Peyer's patch (tissue), 4 donors: Measurements from ENCODE around the gene DIS3L. TPM values are rescaled to one million over a fixed set of nuclear protein-coding genes. Genes with fewer than 3 reads are reported as not detected.
"Not testable (repeated sequence)": the region's sequence is repeated elsewhere in the genome, so short reads cannot be mapped to it uniquely, and the experiment has no call there.

ENCODE experiments used
- DNase-seq, 3 donors: peaks; one replicate each; pipeline ENCODE4 v3.0.0-alpha.2; 2017 to 2019
- H3K27ac ChIP-seq, 4 donors: fragments of 200-600 bp; sonication (generic); one replicate each; pipeline ENCODE4 v1.5.1; 2016 to 2019
- H3K27me3 ChIP-seq, 2 donors: fragments of 200-600 bp; sonication (generic); one replicate each; pipeline ENCODE4 v1.5.1; 2019
- H3K36me3 ChIP-seq, 3 donors: fragments of 200-600 bp; sonication (generic); one replicate each; pipeline ENCODE4 v1.5.1; 2016 to 2019
- H3K4me1 ChIP-seq, 4 donors: fragments of 200-600 bp; sonication (generic); one replicate each; pipeline ENCODE4 v1.5.1; 2016 to 2019
- H3K4me3 ChIP-seq, 4 donors: fragments of 200-600 bp; sonication (generic); 1 replicate in 3 of 4; 2 replicates in 1 of 4; pipeline ENCODE4 v1.5.1; 2016 to 2019; ENCODE audit warnings: mild to moderate bottlenecking in 1 of 4
- H3K9me3 ChIP-seq, 4 donors: fragments of 200-600 bp; sonication (generic); one replicate each; pipeline ENCODE4 v1.5.1; 2016 to 2019; ENCODE audit warnings: mild to moderate bottlenecking in 1 of 4
- POLR2A ChIP-seq, 2 donors: fragments of 450-650 bp; IDR thresholded peaks; one replicate each; pipeline ENCODE4 v1.5.1; 2017; ENCODE audit warnings: antibody characterized with exemption in 2 of 2, mild to moderate bottlenecking in 2 of 2, moderate library complexity in 2 of 2
- total RNA-seq, 4 donors: library from RNA; depleted of rRNA; stranded (reverse); fragments of >200 nt; gene quantifications; one replicate each; pipeline ENCODE4 v1.1.0, GENCODE V29; 2016
- TF ChIP-seq, protein P1 (sequence below), 6 experiments: fragments of 450-650 bp in 4 of 6; fragments of 200-600 bp in 2 of 6; sonication (generic) in 1 of 6; IDR thresholded peaks; one replicate each; pipeline ENCODE4 v1.5.1; 2017 to 2019; ENCODE audit warnings: antibody characterized with exemption in 6 of 6, mild to moderate bottlenecking in 3 of 6, moderate library complexity in 1 of 6

DIS3L gene
- total RNA-seq, 4 donors from 2014 or later, result 10.9 to 44.6 (median 30.0) TPM

DNA sequence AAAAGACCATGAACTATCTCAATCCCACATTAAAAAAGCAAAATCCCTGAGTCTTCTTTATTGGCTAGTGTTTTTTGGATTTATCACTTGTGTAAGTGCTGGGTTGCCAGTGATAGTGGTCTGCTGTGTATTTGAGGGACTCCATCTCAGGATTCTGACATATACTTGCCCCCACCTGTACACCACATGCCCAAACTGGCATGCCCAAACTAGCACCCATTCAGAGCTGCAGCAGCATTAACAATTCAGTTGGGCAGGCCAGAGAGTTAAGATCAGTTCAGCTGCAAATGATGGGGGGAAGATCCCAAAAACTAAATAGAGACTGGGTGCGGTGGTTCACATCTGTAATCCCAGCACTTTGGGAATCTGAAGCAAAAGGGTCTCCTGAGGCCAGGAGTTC is 69.4 kb downstream of the DIS3L start:
- H3K36me3 ChIP-seq, result no peaks in the 10 kb centered on the region
- H3K4me1 ChIP-seq, result no peaks in the 10 kb centered on the region
- H3K27me3 ChIP-seq, result no peaks in the 10 kb centered on the region
- no peak for DNase-seq
- H3K27ac ChIP-seq, result no peak overlapping the region
- no peak overlapping the region for H3K4me3 ChIP-seq
- no peak for TF ChIP-seq POLR2A (IDR thresholded peaks at IDR 0.05)
- TF ChIP-seq, protein P1, sequence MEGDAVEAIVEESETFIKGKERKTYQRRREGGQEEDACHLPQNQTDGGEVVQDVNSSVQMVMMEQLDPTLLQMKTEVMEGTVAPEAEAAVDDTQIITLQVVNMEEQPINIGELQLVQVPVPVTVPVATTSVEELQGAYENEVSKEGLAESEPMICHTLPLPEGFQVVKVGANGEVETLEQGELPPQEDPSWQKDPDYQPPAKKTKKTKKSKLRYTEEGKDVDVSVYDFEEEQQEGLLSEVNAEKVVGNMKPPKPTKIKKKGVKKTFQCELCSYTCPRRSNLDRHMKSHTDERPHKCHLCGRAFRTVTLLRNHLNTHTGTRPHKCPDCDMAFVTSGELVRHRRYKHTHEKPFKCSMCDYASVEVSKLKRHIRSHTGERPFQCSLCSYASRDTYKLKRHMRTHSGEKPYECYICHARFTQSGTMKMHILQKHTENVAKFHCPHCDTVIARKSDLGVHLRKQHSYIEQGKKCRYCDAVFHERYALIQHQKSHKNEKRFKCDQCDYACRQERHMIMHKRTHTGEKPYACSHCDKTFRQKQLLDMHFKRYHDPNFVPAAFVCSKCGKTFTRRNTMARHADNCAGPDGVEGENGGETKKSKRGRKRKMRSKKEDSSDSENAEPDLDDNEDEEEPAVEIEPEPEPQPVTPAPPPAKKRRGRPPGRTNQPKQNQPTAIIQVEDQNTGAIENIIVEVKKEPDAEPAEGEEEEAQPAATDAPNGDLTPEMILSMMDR (IDR thresholded peaks at IDR 0.05), result no peak
- H3K9me3 ChIP-seq, result no peaks in the 10 kb centered on the region

DNA sequence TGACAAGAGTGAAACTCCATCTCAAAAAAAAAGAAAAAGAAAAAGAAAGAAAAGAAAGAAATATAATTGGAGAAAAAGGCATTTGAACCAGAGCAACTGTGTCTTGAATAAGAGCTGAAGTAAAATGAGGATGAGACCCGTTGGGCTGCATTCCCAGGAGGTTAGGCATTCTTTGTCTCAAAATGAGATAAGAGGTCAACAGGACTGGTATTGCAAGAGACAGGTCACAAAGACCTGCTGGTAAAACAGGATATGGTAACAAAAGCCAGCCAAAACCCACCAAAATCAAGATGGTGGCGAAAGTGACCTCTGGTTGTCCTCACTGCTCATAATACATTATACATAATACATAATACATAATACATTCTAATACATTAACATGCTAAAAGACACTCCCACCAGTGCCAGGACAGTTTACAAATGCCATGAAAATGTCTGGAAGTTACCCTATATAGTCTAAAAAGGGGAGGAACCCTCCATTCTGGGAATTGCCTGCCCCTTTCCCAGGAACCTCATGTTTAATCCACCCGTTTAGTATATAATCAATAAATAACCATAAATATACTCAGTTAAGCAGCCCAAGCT is 71.7 kb downstream of the DIS3L start:
- no peak for TF ChIP-seq POLR2A (IDR thresholded peaks at IDR 0.05)
- TF ChIP-seq, protein P1 (IDR thresholded peaks at IDR 0.05), result no peak
- H3K27me3 ChIP-seq, result no peaks in the 10 kb centered on the region
- DNase-seq, result no peak
- H3K27ac ChIP-seq, result no peak overlapping the region
- no peak overlapping the region for H3K4me3 ChIP-seq
- H3K36me3 ChIP-seq, result no peaks in the 10 kb centered on the region
- no peaks in the 10 kb centered on the region for H3K9me3 ChIP-seq
- no peaks in the 10 kb centered on the region for H3K4me1 ChIP-seq

DNA sequence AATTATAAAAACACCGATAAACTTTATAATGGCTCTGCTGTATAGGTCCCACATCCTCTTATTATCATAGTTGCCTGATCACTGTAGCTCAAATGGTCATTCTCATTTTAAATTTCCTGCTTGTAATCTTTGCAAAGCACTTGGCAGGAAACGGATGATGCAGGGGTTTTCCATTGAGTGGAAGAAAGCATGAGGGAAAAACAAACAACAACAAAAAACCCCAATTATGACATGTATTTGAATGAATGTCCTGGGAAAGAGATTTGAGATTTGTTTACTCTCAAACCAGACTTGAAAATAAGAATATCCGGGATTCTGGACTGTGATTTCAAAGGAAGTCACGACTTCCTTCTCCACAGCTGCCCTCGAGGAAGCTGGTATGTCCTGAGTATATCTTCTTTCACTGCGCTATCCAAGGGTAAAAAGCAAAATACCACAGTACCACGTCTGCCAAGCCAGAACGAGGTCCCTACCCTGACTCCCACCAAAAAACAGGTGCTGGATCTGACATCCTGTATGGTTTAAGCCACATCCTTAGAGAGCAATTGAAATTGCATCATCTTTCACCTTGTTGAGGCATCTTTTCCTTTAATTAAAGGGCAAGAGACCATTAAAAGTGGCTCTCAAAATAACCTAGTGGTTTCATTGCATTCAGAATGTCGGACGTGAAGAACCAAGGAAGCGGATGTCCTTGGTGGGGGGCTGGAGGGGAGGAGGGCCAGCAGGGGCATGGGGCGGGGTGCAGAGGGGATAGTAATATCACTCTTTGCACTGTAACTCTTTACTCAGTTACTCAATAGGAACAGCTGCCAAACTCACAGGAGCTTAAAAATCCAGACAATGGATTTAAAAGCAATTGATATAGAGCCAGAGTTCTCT is 76.6 kb downstream of the DIS3L start:
- Histone ChIP-seq H3K36me3 (no peaks in the 10 kb centered on the region), H3K4me3 (peak overlapping the region in 3 of 4 donors; percentile 27 to 45 (median 43)), H3K9me3 (no peaks in the 10 kb centered on the region), H3K27me3 (no peaks in the 10 kb centered on the region), H3K27ac (peak overlapping the region; percentile 36 to 68 (median 52)), H3K4me1 (peaks cover 0 to 3% (median 0%) of the 10 kb centered on the region in 4 donors)
- TF ChIP-seq POLR2A (IDR thresholded peaks at IDR 0.05), result no peak
- TF ChIP-seq, protein P1 (IDR thresholded peaks at IDR 0.05), result no peak
- DNase-seq, result no peak

DNA sequence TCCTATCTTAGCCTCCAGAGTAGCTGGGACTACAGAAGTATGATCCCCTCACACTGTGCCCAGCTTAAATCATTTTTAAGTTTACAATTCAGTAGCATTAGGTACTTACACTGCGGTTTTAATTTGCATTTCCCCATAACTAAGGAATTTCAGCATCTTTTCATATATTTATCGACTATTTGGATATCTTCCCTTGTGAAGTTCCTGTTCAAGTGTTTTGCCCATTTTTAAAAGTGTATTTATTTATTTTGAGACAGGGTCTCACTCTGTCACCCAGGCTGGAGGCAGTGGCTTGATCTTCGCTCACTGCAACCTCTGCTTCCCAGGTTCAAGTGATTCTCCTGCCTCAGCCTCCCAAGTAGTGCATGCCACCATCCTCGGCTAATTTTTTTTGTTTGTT is 80.8 kb downstream of the DIS3L start:
- DNase-seq, result no peak
- H3K4me3 ChIP-seq, result no peak overlapping the region
- H3K36me3 ChIP-seq, result no peaks in the 10 kb centered on the region
- peaks cover 0 to 3% (median 0%) of the 10 kb centered on the region in 4 donors for H3K4me1 ChIP-seq
- TF ChIP-seq POLR2A (IDR thresholded peaks at IDR 0.05), result no peak
- TF ChIP-seq, protein P1 (IDR thresholded peaks at IDR 0.05), result no peak
- no peaks in the 10 kb centered on the region for H3K9me3 ChIP-seq
- H3K27ac ChIP-seq, result no peak overlapping the region
- no peaks in the 10 kb centered on the region for H3K27me3 ChIP-seq

DNA sequence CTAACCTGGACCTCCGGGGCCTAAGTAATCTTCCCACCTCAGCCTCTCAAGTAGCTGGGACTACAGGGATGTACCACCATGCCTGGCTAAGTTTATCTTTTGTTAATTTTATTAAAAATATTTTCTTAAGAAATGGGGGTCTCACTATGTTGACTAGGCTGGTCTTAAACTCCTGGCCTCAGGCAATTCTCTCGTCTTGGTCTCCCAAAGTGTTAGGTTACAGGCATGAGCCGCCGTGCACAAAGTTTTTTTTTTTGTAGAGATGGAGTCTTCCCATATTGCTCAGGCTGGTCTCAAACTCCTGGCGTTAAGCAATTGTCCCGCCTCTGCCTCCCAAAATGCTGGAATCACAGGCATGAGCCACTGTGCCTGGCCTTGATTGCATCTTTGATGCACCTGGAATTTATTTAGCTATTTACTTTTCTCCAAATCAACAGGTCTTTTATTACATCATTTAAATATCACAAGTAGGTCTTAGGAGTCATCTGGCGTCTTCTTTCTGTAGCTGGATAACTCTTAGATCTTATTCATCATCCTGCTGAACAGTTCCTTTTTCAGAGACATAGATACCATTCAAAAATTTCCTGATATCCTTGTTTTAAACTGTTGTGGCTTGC is 85.6 kb downstream of the DIS3L start:
- H3K4me3 ChIP-seq, result no peak overlapping the region
- H3K36me3 ChIP-seq, result no peaks in the 10 kb centered on the region
- H3K4me1 ChIP-seq, result no peaks in the 10 kb centered on the region
- H3K9me3 ChIP-seq, result no peaks in the 10 kb centered on the region
- H3K27me3 ChIP-seq, result no peaks in the 10 kb centered on the region
- no peak overlapping the region for H3K27ac ChIP-seq
- DNase-seq, result no peak
- TF ChIP-seq, protein P1 (IDR thresholded peaks at IDR 0.05), result no peak
- no peak for TF ChIP-seq POLR2A (IDR thresholded peaks at IDR 0.05)

DNA sequence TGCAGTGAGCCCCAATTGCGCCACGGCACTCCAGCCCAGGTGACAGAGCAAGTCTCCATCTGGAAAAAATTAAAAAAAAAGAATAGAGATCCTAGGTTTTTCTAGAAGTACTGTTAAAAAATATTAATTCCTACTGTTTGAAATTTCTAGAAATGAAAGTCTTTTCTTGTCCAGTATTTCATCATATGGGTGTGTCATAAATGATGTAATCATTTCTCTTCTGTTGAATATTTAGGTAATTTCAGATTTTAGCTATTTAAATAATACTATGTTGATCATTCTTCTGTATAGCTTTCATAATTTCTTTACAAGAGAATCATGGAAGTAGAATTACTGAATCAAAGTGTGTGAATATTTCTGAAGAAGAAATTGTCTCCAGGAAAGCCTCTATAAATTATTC is 88.0 kb downstream of the DIS3L start:
- H3K4me3 ChIP-seq, H3K27me3 ChIP-seq, H3K9me3 ChIP-seq, DNase-seq, H3K36me3 ChIP-seq, H3K27ac ChIP-seq, H3K4me1 ChIP-seq: not testable (repeated sequence)
